Measurements from ENCODE around the gene DISC1.

DISC1 gene

DNA sequence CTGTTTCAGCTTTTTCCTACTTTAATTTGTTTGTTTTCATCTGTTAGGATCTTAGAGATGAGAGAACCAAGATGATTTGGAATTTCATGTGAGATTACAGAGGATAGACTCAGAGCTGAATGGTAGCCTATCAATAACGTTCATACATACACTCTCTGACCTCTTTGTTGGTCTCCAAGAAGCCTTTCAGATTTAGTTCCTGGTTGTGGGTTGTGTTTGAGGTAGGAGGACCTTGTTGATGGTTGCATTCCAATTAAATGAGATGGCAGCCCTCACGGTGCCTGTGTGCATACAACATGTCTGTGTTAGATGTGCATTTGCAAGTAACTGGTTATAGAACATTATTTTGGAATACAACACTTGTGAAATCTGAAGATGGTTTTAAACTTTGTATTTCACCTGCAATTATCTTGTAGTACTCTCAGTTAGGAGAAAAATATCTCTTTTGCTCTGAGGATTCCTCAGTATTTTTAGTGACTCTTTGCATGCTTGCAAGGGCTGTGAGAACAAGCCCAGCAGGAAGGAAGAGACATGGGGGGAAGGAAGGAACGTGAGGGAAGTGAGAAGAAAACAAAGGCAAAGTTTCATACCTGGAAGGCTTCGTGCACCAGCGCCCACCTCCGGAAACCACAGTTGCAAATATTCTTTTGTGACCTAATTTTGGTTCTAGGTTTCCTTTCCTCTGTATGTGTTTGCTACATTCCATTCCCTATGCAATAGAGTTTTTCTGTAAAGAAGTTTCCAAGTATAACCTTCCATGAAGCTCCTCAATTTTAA, 291.8 kb downstream of the DISC1 start:
- no peak for DNase-seq

DNA sequence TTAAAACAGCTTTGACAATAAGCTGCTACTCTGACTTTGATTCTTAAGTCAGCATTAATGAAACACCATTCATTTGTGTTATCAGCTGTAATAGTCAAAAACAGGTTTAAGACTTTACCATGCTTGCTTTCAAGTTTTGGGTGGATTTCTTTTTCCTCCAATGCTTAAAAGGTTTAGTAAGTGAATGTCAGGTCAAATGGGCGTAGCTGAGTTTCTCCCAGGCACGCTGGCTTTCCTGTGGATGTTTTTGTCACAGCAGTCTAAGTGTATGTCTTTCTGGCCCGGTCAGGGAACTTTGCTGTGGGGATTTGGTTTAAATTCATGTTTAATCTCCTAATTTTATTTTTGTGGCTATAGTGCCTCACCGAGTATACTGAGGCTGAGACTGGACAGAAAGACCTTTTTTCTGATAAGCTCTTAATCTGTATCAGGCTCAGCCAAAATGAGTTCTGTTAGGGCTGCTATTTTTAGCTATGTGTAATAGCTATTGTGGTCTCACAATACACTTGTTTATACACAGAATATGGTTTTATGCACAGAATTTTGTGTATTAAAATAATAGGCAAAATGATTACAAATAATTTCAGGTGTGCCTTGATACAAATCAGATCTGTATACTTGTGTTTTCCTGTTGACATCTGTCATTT, 292.8 kb downstream of the DISC1 start:
- no peak for DNase-seq

DNA sequence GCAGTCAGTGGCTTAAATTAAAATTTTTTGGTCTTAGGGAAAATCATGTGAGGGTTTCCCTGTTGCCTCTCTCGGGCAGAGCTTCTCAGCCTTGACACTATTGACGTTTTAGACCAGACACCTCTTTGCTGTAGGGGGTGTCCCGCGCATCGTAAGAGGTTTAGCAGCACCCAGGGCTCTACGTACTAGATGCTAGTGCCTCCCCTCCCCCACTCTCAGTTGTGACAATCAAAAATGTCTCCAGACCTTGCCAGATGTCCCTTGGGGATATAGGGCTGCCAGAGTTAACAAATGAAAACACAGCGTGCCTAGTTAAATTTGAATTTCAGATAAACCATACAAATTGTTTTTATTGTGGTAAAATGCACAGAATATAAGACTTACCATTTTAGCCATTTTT, 293.3 kb downstream of the DISC1 start:
- peak; percentile 82 for DNase-seq

DNA sequence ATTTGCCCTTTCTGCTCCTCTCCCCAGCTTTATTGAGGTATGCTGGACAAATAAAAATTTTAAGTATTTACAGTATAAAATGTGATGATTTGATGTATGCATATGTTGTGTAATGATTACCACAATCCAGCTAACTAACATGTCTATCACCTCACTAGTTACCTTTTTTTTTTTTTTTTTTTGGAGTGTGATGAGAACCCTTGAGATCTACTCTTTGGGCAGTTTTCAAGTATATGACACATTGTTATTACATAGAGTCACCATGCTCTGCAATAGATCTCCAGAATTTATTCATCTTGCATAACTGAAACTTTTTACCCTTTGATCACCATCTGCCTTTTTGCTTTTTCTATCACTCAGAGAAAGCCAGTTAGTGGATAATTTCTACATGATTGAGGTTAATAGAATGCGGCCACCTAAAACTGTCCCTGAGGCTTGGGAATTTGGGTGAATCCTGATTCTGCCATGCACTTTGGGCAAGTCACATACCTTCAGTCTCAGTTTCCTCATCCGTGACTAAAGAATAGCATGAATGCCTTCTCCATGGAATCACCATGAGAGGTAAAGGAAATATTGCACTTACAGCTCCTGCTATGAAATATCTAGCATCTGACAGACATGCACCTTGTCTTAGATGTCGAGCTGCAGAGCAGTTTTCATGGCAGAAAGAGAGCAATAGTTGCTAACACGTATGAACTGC, 295.2 kb downstream of the DISC1 start:
- DNase-seq, result no peak

GRCh38 chr1:231923491-231924041, 297.0 kb downstream of the DISC1 start:
- DNase-seq, result no peak

DNA sequence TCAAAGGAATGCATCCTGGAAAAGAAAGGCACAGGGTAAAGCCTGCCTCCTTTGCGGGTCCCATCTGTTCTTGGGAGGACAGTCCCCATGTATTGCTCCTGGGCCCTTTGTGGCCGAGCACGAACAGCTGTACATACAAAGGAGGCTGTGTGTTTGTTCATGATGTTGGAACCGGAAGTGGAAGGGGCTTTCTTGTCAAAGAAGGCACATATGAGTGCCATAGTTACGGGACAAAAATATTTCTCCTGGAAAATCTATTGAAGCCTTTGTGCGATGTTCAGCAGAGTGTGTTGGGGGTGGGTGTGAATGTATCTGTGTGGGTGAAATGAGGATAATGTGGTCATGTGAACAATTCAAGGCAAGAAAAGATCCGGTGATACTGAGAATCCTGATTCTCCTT, 297.6 kb downstream of the DISC1 start:
- DNase-seq, result no peak

- no peak for DNase-seq
These were observed 299.3 kb downstream of the DISC1 start for GRCh38 chr1:231925864-231926263.

- no peak for DNase-seq
These were observed 299.8 kb downstream of the DISC1 start for GRCh38 chr1:231926340-231926739.

GRCh38 chr1:231926933-231927332, 300.3 kb downstream of the DISC1 start:
- DNase-seq, result no peak

GRCh38 chr1:231927431-231927830, 300.8 kb downstream of the DISC1 start:
- no peak for DNase-seq

DNA sequence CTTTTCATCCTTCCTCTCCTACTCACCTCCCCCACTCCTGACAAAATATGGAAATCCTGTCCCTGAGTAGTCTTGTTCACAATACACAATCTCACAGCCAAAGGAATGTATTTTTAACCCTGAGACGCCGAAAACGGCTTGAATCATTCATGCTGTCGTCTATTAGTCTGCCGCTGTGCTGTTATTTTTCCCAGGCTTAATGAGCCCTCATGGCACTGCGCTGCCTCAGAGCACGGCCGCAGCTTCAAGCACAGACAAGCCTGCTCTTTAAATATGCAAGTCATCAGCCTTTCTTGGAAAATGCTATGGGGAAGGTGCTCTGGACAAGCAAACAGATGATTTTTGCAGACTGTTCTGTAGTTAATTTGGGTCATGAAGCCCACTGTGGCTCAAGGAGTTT, 302.7 kb downstream of the DISC1 start:
- peak; percentile 92 for DNase-seq

DNA sequence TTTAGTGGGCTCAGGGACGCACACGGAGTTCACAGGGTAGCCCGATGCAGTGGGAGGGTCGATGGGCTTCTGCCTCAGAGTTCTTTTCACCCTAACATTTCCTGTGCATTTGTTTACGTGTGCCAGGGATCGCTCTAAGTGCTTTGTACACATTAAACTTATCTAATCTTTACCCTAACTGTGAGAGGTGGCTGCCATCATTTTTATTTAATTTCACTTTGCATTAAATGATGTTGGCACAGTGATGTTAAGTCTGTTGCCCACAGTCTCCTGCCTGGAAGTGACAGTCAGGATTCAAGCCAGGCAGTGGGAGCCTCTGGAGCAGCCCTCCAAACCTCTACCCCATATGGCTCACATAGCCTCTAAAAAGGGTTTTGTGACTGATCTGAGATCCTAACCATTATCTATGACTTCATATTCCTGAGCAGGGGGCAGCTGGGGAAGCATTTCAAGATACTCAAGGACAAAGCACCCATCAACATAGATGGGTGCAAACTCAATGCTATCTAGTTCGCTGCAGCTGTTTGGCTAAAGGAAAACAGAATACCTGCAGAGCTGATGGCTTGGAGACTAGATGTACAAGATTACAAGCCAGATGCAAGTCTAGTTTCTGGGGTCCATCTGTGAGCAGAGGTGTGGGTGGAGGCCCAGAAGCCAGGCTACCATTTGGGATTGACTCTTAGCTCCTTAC, 303.8 kb downstream of the DISC1 start:
- no peak for DNase-seq

DNA sequence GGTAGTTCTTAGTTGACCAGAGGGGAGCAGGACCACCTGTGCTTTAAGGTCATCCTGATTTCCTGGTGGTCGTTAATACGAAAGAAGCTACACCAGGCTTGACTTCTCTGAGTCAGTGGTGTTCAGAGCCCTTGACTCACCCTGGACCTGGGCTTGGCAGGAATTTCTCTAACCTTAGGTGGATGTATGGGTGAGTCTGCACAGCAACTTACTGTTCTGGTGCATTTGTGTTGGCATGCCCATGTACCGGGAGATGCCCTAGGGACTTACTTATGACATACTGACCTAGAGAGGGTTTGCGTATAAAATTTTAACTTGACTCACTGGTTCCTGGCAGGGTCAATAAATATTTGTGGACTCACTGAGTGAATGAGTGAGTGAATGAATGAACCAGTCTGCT, 304.6 kb downstream of the DISC1 start:
- no peak for DNase-seq

- DNase-seq, result no peak
These were observed 305.4 kb downstream of the DISC1 start for GRCh38 chr1:231931846-231932454.

DNA sequence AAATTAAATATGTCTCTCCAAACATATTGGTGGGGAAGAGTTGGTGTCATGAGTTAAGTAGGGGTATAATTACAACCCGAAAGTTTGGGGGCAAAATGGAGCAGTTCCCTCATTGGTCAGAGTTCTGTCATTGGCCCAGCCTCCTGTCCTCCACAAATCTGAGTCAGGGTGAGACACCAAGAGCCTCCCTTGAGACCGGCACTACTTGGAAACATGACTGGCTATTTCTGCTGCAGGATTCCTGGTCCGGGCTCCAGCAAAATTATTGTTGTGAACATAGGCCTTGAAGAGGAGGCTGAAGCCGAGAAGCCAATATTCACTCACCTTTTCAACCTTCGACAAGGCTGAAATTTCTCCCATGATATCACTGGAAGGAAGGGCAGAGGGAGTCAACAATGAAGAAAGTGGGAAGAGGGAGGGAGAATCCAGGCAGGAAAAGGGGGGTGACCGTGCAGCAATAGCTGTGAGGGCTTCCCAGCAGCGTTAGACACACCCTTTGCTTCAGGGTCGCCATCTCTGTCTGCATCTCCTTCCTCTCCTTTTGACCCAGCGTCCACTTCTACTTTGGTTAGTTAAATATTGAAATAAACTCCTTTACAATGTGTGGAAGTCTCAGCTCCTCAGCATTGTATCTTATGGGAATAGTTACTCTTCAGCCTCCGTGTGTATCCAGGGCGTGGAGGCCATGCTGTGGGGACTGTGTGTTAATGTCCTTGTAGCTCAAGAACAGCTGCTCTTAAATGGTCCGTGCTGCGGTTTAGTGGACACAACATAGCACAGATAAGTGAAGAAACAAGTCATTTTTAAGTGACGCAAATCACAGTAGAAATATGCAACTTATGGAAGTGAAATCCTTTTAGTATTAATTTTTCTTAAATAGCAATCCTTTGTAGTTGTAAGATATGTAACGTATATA, 307.4 kb downstream of the DISC1 start:
- no peak for DNase-seq

DNA sequence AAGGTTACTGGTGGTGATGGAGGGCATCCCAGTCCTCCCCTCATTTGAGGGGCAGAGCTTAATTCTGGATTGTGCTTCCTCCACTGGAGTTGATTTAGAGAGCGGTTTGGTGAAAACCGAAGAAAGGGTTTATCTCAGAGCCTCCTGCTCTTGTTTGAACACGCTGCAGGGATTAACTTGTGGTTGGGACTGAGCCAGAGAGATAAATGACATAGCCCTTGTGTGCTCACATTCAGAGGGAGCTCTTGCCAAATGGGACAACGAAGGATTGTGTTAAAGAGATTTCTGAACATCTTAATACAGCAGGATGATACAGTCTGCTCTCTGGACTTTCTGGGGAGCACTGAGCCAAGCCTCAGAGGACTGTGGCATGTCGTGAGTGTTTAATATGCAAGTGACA, 308.2 kb downstream of the DISC1 start:
- peak; percentile 62 for DNase-seq

GRCh38 chr1:231935856-231936255, 309.3 kb downstream of the DISC1 start:
- DNase-seq, result no peak

GRCh38 chr1:231936983-231937775, 310.6 kb downstream of the DISC1 start:
- peak; percentile 74 for DNase-seq

DNA sequence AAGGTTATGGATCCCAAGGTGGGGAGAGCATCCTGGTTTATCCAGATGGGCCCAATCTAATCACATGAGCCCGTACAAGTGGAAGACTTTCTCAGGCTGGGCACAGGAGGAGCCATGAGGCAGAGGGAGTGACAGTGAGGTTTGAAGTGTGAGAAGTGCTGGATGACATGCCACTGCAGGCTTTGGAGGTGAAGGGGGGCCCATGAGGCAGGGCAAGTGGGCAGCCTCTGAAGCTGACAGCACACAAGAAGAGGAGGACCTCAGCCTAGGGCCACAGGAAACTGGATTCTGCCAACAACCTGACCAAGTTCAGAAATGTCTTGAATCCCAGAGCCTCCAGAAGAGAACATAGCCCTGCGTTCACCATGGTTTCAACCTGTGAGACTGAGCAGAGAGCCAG, 311.6 kb downstream of the DISC1 start:
- no peak for DNase-seq

- DNase-seq, result no peak
These were observed 312.1 kb downstream of the DISC1 start for GRCh38 chr1:231938711-231939110.

DNA sequence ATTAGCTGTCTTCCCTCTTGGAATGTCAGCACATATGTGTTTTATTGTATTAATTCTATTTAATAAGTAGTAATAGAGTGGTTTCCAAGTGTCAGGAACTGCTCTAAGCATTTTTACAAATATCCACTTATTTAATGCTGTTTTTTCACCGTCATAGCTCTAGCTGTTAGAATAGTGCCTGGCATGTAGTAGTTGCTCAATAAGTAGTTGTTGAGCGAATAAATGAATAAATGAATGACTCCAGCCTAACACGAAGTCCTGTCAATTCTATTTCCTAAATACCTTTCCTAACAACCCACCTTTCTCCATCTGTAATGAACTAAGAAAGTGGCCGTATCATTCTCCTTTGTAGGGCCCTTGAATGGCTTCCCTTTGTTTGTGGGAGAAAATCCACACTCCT, 312.5 kb downstream of the DISC1 start:
- DNase-seq, result no peak

Data from NCI-H1694 (cell line).